SK-N-MC (cell line): Measurements from ENCODE around the gene SAG.

Experiments used
- DNase-seq: peaks from one replicate; pipeline ENCODE4 v3.0.0-alpha.2; 2011; ENCODE audit warnings: low read depth, low spot score
- H3K27ac ChIP-seq: fragments of 200-600 bp; sonication (generic); 2 replicates; pipeline ENCODE4 v1.5.1; 2016; ENCODE audit warnings: mixed run types
- H3K36me3 ChIP-seq: fragments of 200-600 bp; sonication (generic); 2 replicates; pipeline ENCODE4 v1.6.1; 2017; ENCODE audit warnings: antibody characterized with exemption, low read length, mixed read lengths; ENCODE audit not compliant: insufficient read depth
- H3K4me3 ChIP-seq: fragments of 200-600 bp; sonication (generic); 2 replicates; pipeline ENCODE4 v1.5.1; 2016
- H3K9ac ChIP-seq: fragments of 200-600 bp; sonication (generic); 2 replicates; pipeline ENCODE4 v1.8.0; 2017; ENCODE audit warnings: mixed run types, mixed read lengths; ENCODE audit not compliant: insufficient read length
- H3K9me3 ChIP-seq: fragments of 200-600 bp; sonication (generic); 2 replicates; pipeline ENCODE4 v1.6.1; 2017; ENCODE audit warnings: low read depth, mild to moderate bottlenecking, antibody characterized with exemption, low read length, moderate library complexity, mixed read lengths
- EZH2 ChIP-seq: fragments of 200-600 bp; sonication (generic); IDR thresholded peaks from one replicate; pipeline ENCODE4 v1.6.1; 2017; ENCODE audit warnings: antibody characterized with exemption
- FOXP2 ChIP-seq: optimal IDR thresholded peaks from 2 replicates; pipeline ENCODE3; 2011; ENCODE audit warnings: mild to moderate bottlenecking, moderate library complexity; ENCODE audit not compliant: insufficient read depth; ENCODE audit errors: extremely low read length, control extremely low read depth
- POLR2AphosphoS5 ChIP-seq: IDR thresholded peaks from 2 replicates; pipeline ENCODE4 v1.6.1; 2012; ENCODE audit warnings: mild to moderate bottlenecking, low read depth, low read length, borderline replicate concordance

SAG gene

DNA sequence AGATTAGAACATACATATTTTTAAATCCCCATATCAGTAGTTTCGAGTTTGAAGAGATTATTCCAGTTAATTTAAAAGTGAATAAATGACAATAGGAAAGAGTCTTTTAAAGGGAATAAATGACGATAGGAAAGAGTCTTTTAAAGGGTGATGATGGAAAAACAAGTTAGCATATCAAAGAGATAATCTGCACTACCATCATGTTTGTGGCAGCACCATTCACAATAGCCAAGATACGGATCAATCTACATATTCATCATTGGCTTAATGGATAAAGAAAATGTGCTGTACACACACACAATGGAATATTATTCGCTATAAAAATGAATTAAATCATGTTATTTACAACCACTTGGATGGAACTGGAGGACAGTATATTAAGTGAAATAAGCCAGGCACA, 41.1 kb upstream of the SAG start:
- TF ChIP-seq EZH2 (no peak), FOXP2 (no peak), POLR2AphosphoS5 (no peak)
- H3K36me3 ChIP-seq, result peaks cover 97% of the 10 kb centered on the region
- DNase-seq, result no peak
- H3K9ac ChIP-seq, result no peak overlapping the region
- no peaks in the 10 kb centered on the region for H3K9me3 ChIP-seq
- H3K4me3 ChIP-seq, result no peak overlapping the region
- H3K27ac ChIP-seq, result no peak overlapping the region

DNA sequence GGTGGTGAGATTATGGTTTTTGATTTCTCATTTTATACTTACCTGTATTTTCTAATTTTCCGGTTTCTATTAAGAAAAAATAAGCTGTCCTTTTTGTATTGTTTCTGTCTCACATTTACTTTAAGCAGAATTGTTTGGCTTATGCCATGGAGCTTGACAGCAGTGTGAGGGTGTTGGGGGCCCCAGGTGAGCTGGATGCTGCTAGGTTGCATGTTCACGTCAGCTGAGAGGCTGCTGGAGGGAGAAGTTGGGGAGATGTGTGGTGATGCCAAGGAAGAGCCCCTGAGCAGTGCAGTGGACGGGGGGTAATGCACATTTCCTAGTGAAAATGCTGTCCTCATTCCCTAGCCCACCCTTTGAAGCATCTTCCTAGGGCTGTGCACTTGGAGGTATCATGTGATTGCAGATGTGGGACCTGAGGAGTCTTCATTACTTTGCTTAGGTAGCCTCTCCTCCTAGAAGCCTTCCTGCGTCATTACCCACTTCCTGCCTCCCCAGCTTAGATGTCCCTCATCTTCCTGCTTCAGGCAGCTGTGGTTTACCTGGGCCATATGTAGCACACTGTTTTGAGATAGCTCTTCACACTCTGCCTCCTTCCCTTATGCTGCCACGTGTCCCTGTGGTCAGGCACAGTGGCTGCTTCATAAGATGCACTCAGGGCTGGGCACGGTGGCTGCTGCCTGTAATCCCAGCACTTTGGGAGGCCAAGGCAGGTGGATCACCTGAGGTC, 39.9 kb upstream of the SAG start:
- no peak for TF ChIP-seq EZH2
- no peak for TF ChIP-seq FOXP2
- TF ChIP-seq POLR2AphosphoS5, result no peak
- H3K27ac ChIP-seq, result no peak overlapping the region
- H3K9ac ChIP-seq, result no peak overlapping the region
- no peaks in the 10 kb centered on the region for H3K9me3 ChIP-seq
- no peak for DNase-seq
- no peak overlapping the region for H3K4me3 ChIP-seq
- peaks cover 97% of the 10 kb centered on the region for H3K36me3 ChIP-seq

DNA sequence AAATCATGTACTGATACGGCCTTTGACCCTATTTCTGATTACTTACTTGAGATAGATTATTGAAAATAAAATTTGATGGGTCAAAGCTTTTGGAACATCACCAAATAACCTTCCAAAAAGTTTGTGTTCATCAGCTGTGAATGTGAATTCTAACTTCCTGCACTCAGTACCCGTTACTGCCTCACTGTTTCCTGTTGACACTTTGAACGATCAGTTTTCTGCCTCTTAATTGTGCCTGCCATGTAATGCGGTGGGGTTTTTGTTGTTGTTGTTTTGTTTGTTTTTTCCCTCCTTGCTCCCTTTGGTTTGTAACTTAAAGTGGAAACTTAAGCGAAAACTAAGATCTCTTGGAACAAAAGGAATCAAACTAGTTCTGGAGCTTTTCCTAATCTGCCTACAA, 37.2 kb upstream of the SAG start:
- no peak overlapping the region for H3K27ac ChIP-seq
- no peak overlapping the region for H3K9ac ChIP-seq
- H3K36me3 ChIP-seq, result peaks cover 97% of the 10 kb centered on the region
- no peak overlapping the region for H3K4me3 ChIP-seq
- no peak for TF ChIP-seq EZH2
- no peak for TF ChIP-seq FOXP2
- no peaks in the 10 kb centered on the region for H3K9me3 ChIP-seq
- DNase-seq, result no peak

DNA sequence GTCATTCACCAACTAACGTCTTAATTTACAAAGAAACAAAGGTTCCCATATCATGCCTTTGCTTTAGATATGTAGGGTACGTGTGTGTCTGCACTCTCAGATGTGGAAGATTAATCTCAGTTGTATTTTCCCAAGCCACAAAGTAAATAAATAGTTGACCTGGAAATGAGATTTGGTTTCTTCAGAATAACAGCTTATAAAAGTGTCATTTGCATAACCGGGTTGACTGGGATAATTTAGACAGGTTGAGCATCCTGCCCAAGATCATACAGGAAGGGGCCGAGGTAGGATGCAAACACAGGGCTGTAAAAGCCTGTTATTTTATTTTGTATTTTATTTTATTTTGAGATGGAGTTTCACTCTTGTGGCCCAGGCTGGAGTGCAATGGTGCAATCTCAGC, 36.7 kb upstream of the SAG start:
- H3K36me3 ChIP-seq, result peaks cover 97% of the 10 kb centered on the region
- H3K27ac ChIP-seq, result no peak overlapping the region
- no peak for TF ChIP-seq EZH2
- no peak overlapping the region for H3K9ac ChIP-seq
- no peak overlapping the region for H3K4me3 ChIP-seq
- no peaks in the 10 kb centered on the region for H3K9me3 ChIP-seq
- DNase-seq, result no peak

DNA sequence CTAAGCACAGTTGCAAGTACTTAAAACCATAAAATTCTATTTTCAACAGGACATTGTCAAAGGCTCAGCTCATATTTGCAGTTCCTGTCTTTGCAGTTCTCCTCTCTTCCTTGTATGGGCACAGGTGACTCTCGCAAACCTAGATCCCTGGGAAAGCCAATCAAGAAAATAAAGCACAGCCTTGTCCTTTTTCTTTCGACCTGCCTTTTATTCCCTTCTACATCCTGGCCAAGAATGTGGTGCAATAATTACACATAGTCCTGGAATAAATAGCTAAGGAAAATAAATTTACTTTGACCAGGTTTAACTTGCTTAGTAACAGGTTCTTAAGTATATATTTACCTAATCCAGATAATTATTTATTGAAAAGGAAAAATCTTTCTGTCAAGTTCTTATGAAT, 35.9 kb upstream of the SAG start:
- no peak for TF ChIP-seq EZH2
- TF ChIP-seq FOXP2, result no peak
- TF ChIP-seq POLR2AphosphoS5, result no peak
- no peak overlapping the region for H3K9ac ChIP-seq
- H3K36me3 ChIP-seq, result peaks cover 97% of the 10 kb centered on the region
- H3K27ac ChIP-seq, result no peak overlapping the region
- no peaks in the 10 kb centered on the region for H3K9me3 ChIP-seq
- no peak for DNase-seq
- no peak overlapping the region for H3K4me3 ChIP-seq

DNA sequence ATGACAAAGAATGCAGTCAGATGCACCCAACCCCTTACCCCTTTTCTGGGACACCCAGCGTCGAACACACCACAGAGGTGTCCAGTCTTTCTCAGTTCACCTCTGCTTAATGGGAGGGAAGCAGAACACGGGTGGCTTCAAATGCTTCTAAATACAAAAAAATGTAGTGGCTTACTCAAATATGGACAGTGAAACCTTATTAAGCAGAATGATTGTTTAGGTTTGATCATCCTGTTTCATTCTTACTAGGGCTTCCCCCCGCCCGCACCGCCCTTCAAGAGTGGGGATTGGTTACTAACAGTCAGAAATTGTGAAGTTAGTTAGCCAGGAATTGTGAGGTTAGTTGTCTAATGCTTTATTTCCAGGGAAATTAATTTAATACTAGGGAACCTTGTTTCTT, 34.5 kb upstream of the SAG start:
- Histone ChIP-seq H3K27ac (no peak overlapping the region), H3K9ac (no peak overlapping the region), H3K4me3 (no peak overlapping the region), H3K36me3 (peaks cover 96% of the 10 kb centered on the region), H3K9me3 (no peaks in the 10 kb centered on the region)
- DNase-seq, result no peak
- TF ChIP-seq FOXP2, result no peak
- no peak for TF ChIP-seq POLR2AphosphoS5
- TF ChIP-seq EZH2, result no peak

DNA sequence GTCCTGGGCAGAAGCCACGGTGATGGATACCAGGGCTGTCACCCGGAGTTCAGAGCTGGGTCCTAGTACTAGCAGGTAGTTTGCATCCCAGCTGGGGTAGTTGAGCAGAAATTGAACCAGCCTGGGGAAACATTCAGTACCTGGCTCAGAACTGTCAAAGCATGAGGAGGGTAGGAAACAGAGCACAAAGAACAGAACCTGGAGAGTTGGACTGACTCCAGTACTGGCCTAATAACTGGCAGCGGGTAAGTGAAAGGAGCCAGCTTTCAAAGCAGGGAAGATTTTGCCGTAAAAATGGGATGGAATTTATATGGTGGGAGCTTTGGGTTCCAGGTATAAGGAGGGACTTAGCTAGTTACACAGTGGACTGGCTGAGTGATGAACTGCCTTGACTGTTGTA, 32.4 kb upstream of the SAG start:
- peaks cover 96% of the 10 kb centered on the region for H3K36me3 ChIP-seq

DNA sequence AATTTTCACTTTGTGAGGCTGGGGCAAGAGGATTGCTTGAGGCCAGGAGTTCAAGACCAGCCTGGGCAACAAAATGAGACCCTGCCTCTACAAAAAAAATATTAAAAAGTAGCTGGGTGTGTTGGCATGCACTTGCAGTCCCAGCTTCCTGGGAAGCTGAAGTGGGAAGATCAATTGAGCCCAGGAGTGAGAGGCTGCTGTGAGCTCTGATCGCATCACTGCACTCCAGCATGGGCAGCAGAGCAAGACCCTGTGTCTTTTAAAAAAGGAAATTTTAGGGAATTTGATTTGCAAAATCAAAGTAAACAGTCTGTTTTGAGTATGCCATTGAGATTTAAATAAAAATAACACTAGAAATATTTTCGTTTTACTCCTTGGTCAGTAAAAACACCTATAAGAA, 28.7 kb upstream of the SAG start:
- H3K9ac ChIP-seq, result no peak overlapping the region
- H3K9me3 ChIP-seq, result no peaks in the 10 kb centered on the region
- H3K36me3 ChIP-seq, result peaks cover 98% of the 10 kb centered on the region
- DNase-seq, result no peak
- H3K4me3 ChIP-seq, result no peak overlapping the region
- H3K27ac ChIP-seq, result 0 out of 2 replicates have a peak overlapping the region, but pooled peaks have one; percentile 29
- TF ChIP-seq FOXP2 (no peak), EZH2 (no peak), POLR2AphosphoS5 (no peak)

More for the DNA sequence above, 32.4 kb upstream of the SAG start:
- Histone ChIP-seq H3K27ac (no peak overlapping the region), H3K4me3 (no peak overlapping the region), H3K9me3 (no peaks in the 10 kb centered on the region), H3K9ac (no peak overlapping the region)
- TF ChIP-seq POLR2AphosphoS5, result no peak
- TF ChIP-seq EZH2, result no peak
- TF ChIP-seq FOXP2, result no peak
- DNase-seq, result no peak

DNA sequence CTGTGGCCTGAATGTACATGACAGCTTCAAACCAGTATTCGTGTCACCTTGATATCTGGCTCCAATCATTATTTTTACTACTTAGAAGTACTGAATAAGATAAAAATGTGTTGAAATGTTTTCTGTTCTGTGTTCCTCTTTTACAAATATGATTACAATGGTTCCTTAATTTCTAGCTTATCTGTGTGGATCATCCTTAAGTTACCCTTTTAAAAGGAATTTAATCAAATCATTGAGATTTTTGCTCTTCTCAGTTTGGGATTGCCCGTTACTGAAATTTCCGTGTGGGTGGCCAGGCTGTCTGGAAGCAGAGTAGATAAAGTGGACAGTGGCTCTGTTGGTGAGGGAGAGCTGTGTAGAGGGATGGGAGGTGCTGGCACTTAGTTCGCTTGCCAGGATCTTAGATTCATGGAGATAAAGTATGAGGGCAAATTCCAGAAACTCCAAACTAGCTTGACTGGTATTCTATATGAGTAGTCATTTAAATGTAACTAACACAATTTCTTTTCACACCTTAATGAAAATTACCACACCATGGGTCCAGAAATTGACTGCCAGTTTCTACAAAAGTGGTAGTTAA, 27.4 kb upstream of the SAG start:
- 0 out of 2 replicates have a peak overlapping the region, but pooled peaks have one; percentile 29 for H3K27ac ChIP-seq
- no peak overlapping the region for H3K4me3 ChIP-seq
- no peaks in the 10 kb centered on the region for H3K9me3 ChIP-seq
- no peak for DNase-seq
- no peak overlapping the region for H3K9ac ChIP-seq
- peaks cover 93% of the 10 kb centered on the region for H3K36me3 ChIP-seq
- no peak for TF ChIP-seq FOXP2
- no peak for TF ChIP-seq EZH2
- TF ChIP-seq POLR2AphosphoS5, result no peak
